GM19351 (cell line): ENCODE results near the gene ATAD1.

Experiments used
- ATAC-seq: cut with Tn5 transposase; IDR thresholded peaks from one replicate; pipeline ENCODE4 v1.9.1; 2021; ENCODE audit warnings: mild to moderate bottlenecking, moderate library complexity; ENCODE audit not compliant: unreplicated experiment

ATAD1 gene

GRCh38 chr10:87722716-87723115 lies 95.3 kb downstream of the ATAD1 start:
- ATAC-seq, result no peak

DNA sequence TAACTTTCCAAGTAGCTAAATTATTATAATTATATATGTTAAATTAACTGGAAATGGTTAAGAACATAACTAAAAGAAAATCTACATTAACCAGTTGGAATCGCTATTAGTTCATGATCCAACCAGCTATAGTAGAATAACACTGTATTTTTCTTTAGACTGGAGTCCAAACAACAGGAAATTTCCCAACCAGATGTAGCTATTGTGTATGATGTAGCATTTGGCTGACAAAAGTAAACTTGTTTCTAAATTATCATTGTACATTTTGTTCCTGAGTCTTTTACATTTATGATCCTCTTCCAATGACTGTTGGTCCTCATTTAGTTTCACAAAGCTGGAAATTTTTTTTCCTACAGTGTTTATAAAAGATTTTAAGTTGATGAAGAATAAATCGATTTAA lies 96.2 kb downstream of the ATAD1 start:
- no peak for ATAC-seq

DNA sequence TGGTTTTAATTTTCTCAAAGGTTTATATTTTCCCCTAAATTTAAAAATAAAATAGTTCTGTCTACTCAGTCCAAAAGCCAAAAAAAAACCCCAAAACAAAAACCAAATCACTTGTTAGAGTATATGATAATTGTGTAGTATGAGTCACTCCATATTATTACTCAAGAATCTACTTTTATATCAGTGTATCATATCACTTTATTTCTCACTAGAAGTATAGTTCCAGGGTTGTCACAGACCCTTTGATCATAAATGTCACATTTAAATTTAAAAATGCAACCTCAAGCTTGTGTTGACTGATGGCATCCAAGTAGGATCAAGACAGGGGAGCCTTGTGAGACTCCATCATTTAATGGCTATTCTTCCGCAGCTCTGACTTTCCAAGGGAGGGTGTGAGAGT lies 97.4 kb downstream of the ATAD1 start:
- no peak for ATAC-seq

GRCh38 chr10:87716348-87716670 lies 101.7 kb downstream of the ATAD1 start:
- no peak for ATAC-seq

DNA sequence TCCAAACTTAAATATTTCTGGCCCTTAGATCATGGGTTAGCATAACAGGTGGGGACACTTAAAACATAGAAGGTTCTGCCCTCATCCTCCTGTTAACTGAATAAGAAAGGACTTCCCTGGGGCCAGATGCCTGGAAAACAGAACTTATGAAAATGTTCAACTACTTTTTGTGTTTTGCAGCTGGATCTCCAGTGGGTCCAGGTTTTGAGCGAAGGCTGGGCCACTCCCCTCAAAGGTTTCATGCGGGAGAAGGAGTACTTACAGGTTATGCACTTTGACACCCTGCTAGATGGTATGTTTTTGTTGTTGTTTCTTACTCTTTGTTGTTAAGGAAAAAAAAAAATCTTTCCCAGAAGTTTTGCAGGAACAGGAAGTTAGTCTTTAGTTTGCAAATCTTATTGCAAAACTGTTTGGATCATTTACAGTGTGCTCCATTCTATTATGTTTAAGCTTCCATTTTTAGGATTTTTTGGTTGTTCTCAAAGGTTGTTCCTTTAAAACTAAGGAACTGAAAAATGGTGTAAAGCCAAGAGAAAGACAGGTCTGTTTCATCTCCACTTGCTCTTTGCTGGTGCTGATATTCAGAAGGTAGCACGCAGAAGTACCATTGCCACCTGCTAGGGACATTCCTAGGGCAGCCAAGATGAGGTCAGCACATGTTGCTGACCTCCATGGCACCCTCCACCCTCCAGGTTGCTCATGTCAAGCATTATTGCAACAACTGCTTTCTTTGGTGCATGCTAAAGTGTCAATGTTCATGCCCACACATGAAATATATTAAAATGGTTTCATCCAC lies 102.3 kb downstream of the ATAD1 start:
- ATAC-seq, result no peak

- ATAC-seq, result no peak
Measured at GRCh38 chr10:87713707-87714106, 104.3 kb downstream of the ATAD1 start.

DNA sequence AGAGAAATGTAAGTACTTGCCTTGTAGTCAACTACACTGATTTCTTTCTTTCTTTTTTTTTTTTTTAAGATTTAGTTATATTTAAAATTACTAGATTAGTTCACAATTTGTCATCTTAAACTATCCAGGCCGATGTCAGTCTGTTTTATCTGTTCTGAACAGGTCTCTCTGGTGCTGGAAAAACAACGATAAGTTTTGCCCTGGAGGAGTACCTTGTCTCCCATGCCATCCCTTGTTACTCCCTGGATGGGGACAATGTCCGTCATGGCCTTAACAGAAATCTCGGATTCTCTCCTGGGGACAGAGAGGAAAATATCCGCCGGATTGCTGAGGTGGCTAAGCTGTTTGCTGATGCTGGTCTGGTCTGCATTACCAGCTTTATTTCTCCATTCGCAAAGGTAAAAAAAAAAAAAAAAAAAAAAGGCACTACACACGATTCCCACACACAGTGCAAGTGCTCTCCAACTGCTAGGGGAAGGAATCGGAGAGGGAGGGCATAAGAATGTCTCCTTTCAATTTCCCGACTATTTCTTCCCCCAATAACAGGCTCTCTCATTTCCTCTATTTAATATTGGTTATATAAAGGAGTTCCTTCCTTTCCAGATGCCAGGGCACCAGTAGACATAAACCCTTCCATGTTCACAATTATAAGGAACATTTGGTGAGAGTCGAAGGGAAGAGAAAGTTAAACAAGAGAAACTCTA lies 105.0 kb downstream of the ATAD1 start:
- ATAC-seq, result no peak

DNA sequence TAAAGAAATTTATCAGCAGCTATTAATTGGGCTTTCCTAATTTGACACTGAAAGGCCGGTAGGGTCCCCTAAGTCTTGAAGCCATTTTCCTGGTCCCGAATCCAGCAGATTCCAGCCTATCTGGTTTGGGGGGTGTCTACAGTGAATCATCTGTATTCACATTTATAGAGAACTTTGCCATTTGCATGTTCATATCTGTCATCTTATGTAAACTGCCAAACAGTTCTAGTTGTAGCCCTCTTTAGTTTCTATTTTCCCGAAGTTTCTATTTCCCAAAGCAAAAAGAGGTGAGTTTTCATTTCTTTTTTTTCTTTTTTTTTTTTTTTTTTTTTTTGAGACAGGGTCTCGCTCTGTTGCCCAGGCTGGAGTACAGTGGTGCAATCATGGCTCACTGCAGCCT lies 110.8 kb downstream of the ATAD1 start:
- ATAC-seq, result no peak

- ATAC-seq, result no peak
Measured at GRCh38 chr10:87706731-87707130, 111.3 kb downstream of the ATAD1 start.

DNA sequence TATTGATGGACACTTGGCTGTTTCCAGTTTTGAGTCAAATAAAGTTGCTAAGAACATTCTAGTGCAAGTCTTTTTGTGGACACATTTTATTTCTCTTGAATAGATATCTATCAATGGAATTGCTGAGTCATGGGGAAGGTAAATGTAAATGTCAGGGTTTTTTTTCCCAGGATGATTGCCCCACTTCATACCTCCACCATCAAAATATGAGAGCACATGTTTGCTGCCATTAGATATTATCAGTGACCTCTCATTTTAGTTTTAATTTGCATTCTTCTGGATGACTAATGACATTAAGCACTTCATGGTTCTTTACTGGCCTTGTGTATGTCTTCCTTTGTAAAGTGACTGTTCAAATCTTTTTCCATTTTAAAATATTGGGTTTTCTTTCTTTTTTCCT lies 112.7 kb downstream of the ATAD1 start:
- no peak for ATAC-seq

DNA sequence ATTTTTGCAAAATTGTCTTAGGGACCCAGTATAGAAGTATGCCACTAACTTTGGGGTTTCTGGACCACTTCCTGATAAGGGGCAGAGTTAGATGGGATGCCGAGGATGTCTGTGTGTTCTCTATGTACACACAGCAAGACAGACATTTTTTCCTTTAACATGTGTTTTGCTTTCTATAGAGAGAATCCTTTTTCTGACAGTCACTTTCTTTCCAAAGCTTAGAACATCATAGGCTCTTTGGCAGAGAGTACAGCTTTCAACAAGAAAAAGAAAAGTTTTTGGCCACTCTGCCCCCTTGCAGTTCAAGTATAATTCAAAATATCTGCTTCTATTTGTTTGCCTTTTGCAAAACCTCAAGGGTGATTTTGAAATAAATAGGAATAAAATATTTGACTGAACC lies 114.3 kb downstream of the ATAD1 start:
- ATAC-seq, result no peak

- ATAC-seq, result no peak
Measured at GRCh38 chr10:87702973-87703294, 115.1 kb downstream of the ATAD1 start.

GRCh38 chr10:87702260-87702972 lies 115.6 kb downstream of the ATAD1 start:
- no peak for ATAC-seq
